HT1080 (cell line): ENCODE measurements around the gene ADORA3. TPM values are rescaled to one million over a fixed set of nuclear protein-coding genes. Genes with fewer than 3 reads are reported as not detected.

ENCODE experiments used
- DNase-seq: peaks from one replicate; pipeline ENCODE4 v3.0.0-alpha.2; 2015; ENCODE audit warnings: low read depth
- total RNA-seq: library from RNA; depleted of rRNA; stranded (reverse); fragments of >200 nt; shearing (Covaris generic); gene quantifications from 2 replicates; pipeline ENCODE4 v1.2.3, GENCODE V29; 2014

ADORA3 gene
- total RNA-seq, 1 experiment from 2014 or later = not detected

DNA sequence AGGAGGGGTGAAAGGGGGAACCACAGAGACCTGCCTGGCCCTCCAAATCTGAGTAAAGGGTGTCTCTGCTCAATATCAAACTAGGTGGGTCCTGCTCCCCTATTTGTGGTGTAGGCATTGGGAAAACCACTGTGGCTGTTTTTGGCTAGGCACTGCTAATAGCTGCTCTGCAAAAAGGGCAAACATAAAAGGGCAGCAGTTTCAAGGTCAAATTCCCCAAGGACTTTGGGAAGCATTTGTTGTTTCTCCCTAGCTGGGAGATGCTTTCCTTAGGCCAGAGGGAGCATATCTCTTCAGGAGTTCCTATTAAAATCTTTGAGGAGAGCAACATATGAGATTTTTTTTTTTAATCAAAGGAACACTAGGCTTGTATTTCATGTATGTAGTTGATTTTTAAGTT is 27.2 kb downstream of the ADORA3 start:
- no peak for DNase-seq

DNA sequence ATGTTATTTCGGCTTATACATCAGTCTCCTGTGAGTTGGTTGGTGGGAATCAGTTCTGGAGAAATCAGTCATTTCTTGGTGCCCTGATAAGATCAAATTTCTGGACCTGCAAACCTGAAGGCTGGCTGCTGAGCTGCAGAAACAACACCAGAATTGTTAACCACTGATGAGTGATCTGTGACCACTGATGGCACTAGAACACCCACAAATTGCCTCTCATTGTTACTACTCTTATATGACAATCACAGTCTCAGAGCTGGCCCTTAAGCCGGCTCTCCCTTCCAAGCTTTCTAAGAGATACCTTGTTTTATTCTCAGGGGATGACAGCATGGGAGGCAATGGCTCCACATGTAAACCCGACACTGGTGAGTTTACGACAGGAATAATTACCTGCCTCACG is 27.7 kb downstream of the ADORA3 start:
- DNase-seq = no peak

DNA sequence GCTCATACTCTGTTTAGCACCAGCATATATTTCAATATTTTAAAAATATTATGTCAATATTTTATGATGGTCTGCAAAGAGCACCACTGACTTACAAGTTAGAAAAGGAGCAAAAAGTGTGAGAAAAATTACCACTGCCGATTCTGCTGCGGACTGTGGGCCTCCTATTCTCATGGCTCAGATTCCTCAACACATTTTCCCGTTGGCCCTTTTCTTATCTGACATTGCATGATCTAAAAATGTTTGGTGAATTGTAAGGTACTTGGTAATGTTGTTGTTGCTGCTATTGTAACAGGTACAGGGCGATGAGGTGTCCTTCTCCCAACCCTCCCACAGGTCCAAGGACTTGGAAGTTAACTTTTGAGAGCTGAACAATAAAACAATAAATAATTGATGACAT is 28.9 kb downstream of the ADORA3 start:
- DNase-seq = no peak

DNA sequence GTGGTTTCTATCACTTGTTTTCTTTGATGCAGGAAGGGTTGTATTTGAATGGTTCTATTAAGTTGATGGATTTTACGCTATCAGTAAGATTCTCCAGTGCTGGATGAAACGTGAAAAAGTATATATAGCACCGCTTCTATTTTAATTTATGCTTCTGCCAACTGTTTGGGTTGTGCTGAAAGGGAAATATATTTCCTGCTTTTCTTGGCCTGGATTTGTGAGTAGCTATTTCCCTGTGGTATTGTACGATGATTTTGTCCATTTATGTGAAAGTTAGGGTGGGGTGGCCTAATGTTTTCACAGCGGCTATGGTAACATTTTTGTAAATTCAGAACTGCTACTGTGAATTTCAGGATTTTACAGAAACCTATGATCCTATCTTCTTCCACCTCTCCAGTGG is 29.3 kb downstream of the ADORA3 start:
- DNase-seq = no peak

DNA sequence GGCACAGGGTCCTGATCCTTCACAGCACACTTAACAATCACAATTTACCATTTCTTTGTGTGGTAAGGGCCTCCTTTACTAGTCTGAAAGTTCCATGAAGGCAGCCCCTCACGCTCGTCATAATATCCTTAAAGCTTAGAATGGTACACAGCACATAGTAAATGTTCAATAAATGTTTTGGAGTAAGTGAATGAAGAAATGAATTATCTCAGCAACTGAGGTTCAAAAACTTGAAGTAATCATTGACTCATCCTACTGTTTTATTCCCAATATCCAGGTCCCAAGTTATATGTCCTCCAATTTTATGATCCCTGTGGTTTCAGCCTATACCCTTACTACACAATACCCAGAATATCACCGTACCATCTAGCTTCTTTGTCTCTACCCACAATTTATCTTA is 31.9 kb downstream of the ADORA3 start:
- DNase-seq = no peak

DNA sequence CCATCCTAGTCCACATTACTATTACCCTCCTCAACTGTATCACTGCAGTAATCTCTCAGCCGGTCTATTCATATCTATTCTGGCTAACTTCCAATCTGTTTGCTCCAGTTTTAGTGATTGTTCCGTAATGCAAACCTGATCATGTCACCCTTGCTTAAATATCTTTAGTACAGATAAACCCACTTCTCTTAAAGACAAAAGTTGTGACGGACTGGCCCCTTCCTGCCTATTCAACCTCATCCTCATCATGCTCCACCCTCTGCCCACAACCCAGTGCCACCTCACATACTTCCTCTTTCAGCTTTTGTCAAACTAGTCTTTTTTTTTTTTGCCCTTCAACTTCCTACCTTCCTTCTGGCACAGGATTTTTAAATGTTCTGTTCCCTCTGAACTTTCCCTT is 32.4 kb downstream of the ADORA3 start:
- no peak for DNase-seq

DNA sequence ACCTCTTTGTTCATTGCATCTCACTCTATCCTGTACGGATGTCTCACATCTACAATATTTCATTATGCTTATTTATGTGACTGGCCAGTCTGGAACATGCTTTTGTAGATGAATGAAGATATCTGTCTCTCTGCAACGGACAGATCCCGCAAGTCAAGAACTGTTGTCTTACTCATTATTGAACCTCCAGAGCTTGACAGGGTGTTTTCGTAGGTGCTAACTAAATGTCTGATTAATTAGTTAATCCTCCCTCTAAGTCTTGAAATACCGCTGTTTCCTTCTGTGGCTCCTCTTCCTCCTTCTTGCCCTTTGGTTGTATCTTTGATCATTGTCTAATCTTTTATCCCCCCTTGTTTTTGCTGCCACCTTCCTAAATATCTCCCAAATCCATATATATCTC is 32.8 kb downstream of the ADORA3 start:
- no peak for DNase-seq

DNA sequence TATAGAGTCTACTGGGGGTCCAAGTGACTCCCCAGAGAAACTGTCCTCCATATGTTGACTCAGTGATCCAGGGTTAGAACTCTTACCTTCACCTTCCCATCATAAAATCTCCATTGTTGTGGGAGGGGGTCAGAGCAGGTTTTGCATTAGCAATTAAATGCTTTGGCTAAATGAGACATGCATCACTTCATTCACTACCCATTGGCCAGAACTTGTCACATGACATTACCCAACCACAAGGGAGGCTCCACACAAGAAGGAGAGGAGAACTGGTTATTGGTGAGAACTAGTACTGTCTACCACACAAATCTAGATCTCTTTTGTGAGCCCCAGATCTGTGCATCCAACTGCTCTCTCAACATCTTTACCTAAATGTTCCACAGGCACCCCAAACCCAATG is 33.9 kb downstream of the ADORA3 start:
- no peak for DNase-seq

DNA sequence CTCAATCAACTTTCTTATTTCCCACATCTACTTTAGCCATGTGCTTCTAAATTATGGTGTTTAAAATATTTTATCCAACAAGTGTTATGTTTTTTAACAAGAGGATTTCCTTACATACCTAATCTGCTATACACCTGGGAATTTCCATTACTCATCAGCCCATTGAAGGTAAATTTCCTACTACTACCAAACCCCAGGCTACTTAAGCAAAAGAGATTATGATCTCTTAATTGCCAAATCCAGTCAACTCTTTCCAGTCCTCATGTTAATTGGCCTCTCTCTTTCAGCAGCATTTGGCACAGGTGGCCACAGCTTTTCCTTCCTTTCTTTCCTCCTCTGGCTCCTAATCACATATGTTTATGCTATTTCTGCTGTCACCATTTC is 34.7 kb downstream of the ADORA3 start:
- no peak for DNase-seq

DNA sequence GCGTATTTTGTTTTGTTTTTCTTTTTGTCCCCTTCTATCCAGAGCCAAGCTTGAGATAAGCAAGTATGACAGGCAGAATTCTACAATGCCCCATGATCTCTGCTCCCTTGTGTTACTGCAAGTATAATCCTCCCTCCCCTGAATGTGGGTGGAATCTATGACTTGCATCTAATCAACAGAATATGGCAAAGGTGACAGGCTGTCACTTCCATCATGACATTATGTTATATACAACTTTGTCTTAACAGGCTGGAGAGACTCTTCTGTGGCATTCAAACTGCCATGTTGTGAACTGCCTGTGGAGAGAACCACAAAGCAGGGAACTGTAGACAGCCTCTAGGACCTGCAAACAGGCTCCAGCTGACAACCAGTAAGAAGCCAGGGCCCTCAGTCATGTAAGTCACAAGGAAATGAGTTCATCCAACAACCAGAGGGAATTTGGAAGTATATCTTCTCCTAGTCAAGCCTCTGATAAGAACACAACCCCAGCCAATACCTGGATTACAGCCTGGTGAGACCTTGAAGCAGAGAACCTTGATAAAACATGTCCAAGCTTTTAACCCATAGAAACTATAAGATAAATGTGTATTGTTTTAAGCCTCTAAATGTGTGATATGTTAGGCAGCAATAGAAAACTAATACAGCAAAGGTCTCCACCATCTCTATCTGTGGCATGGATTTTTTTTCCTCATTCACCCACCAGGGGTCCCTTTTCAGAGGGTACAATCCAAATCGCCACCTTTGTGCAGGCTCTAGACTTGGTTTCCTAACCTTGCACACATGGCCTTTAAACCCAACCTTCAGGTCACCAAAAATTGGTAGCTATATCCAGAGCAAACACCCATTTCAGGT is 35.3 kb downstream of the ADORA3 start:
- no peak for DNase-seq

DNA sequence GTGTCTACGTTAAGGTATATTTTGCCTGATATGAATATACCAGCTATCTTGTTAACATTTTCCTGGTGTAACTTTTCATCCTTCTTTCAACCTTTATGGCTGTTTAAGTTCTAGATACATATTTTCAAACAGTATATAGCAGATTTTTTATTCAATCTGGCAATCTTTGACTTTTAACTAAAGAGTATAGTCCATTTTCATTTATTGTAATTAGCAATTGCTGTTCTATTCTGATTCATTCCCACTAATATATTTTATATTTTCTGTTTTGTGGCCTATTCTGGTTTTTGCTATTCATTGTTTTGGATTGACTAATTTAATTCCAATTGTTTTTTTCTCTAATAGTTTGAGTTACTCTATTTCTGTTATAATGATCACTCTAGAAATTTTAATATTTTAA is 37.0 kb downstream of the ADORA3 start:
- DNase-seq = no peak

DNA sequence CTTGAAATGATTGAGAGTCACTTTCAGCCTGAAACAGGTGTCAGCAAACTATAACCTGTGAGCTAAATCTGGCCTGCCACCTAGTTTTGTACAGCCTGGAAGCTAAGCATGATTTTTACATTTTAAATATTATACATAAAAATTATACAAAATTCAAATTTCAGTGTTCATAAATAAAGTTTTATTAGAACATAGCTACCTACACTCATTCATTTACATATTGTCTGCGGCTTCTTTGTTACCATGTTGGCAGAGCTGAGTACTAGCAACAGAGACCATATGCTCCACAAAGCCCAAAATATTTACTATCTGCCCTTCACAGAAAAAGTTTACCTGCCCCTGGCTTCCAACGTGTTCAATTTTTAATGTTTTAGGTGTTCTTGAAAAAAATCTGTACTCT is 37.7 kb downstream of the ADORA3 start:
- DNase-seq = no peak

DNA sequence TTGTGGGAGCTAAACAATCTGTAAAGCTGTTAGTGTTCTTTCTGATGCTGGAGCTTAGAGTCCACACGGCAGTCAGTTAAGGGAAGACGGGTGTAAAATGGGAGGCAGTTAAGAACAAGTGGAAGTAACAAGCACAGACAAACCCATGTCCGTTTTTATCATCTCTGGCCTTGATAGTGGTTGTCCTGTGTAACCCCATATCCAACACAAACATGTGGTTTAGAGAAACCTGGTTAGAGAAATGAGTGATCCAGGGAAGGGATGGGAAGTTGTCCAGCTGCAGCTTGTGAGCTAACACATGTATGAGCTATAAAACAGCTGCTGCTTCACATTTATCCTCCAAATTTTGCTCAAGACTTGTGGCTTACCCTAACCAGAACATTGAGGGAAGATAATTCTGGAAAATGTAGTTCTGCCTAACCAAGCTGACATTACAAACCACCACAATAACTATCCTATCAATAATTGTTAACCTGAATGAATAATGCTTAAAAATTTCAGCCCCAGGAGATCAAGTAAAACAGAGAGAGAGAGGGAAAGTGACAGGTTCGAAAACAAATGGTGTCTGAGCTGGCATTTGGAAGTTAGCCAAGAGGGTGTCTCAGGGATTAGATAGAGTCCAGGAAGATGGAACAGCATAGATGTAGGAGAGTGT is 40.3 kb downstream of the ADORA3 start:
- DNase-seq = peak; percentile 38

DNA sequence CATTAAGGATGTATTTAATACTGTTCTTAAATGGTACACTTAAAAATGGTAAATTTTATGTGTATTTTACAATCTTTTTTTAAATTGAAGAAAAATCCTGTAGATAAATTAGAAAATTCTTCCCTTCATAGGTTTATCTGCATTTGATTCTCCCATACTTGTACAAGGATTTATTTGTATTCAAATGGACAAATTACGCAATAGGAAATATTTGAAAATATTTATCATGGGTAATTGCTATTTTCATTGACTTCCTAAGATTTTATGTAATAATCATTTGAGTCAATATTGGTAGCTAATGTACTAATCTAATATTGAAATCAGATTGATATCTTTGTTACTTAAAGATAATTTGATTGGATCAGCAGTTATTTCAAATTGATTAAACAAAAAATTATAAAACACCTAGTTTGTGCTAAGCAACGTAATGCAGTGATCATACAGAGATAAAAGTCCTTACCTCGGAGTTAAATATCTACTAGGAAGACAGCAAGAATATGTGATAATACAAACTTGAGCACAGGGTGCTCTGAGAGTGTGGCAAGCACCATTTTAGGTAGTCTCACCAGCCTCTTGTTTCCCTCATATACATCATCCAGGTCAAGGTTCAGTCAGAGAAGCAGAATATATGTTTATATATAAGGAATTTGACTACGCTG is 40.9 kb downstream of the ADORA3 start:
- DNase-seq = no peak

DNA sequence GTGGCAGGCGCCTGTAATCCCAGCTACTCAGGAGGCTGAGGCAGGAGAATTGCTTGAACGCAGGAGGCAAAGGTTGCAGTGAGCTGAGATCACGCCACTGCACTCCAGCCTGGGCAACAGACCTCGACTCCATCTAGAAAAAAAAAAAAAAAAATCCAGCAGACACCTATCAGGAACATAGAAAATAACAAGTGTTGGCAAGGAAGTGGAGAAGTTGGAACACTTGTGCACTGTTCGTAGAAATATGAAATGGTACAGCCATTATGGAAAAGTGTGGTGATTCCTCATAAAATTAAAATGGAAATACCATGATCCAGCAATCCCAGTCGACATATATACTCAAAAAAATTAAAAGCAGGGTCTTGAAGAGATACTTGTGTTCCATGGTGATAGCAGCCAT is 41.7 kb downstream of the ADORA3 start:
- DNase-seq = no peak

DNA sequence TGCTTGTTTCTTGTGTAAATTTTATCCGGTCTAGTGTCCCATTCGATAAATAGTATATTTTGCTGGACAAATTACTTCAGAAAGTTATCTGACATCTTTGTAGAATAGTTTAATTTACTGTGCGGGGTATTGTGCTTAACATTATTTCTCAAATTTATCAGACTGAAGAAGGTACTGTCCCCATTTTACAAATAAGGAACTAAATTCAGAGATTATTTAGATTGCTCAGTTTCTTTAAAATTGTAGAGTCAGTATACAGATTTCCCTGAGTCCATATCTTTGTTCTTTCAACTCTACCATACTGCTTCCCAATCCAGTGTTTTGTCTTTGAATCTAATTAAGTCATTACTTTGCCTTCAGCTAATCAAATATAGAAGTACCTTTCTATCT is 47.8 kb downstream of the ADORA3 start:
- DNase-seq = no peak

DNA sequence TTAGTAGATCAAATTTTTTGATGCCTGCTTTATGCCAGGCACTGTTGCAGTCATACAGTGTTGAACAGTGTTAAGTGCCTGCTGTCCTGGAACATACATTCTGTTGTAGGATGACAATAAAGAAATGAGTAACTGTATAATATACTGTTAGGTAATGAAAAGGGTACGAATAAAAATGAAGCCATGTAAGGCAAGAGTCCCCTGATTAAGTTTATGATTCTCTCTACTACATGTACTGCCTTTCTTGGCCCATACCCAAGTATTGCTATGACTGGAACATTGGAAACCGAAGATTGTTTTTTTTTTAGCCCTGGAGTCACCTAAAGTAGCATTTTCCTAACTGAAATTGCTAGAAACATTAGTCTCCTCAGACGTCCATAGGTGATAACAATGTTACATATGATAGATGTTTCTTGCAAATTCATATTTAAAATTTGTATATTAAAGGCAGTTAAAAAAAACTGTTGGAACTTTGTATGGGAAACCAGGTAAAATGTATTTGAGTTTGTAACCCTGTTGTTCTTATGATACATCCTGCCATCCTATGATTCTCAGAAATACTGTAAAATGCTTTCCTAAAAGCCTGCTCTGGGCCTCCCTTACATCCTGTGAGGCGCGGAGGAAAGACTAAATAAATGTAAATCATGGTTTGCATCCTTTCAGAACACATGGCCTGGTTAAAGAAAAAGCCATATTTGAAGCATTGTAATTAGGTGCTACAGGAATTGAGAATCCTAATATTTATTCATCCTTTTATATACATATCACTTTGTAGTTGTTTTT is 48.4 kb downstream of the ADORA3 start:
- DNase-seq = no peak

DNA sequence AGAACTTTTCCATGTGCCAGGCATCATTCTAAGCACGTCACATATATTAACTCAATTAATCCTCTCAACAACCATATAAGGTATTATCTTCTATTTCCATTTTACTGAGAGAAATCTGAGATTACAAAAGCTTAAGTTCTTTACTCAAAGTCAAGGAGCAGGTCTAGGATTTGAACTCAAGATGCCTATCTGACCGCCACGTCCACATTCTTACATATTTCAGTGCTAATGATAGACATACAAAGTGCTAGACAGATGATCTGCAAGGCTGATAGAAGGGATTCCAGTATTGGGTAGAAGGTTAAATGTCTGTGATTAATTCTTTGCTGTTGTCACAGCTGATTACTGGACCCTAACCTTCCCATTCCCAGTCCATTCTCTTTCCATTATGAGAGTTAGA is 49.7 kb downstream of the ADORA3 start:
- DNase-seq = no peak

DNA sequence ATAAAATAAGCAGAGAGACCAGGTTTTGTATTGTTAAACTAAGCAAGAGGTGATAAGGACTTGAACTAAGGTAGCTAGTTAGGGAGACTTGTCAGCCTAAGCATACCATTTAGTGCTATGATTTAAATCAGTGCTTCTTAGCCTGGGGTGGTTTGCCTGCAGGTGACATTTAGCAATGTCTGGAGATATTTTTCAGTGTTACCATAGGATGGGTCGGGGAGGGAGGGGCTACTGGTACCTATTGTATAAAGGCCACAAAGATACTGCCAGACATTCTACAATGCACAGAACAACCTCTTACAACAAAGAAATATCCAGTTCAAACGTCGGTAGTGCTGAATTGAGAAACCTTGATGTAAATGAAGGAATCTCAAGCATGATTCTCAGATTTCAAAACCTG is 50.9 kb downstream of the ADORA3 start:
- DNase-seq = no peak

DNA sequence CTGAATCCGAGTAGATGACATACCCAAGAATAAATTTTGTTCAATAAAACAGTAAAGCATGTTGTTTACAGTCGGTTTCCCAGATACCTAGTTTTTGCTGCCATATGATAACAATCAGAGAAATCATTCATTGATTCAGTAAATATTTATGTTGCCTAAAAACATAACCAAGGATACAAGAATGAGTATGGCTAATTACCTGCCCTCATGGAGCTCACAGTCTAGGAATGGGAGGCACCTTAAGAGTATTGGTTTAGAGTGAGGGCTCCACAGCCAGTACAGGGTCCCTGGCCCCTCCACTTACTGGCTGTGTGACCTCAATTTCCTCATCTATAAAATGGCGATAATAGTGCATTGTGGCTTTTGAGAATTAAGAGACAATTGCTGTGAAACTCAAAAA is 53.2 kb downstream of the ADORA3 start:
- no peak for DNase-seq

DNA sequence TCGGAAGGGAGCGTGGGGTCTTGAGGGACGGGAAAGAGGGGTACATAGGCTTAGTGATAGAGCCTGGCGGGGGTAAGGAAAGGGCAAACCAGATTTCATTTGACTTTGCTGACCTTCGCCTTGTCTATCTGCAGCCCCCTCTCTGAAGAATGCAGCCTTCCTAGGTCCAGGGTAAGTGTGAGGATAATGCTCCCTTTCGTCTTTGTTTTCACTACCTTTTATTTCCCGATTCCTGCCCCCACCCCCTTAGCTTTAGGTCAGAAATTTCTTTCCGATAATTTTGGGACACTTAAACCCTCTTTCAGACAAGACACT is 53.8 kb downstream of the ADORA3 start:
- no peak for DNase-seq
